ENCODE results near the gene RYR2.

The RYR2 gene

GRCh38 chr1:237608433-237608832, 566.4 kb downstream of the RYR2 start:
- no peak overlapping the region for H3K27ac ChIP-seq
- H3K27me3 ChIP-seq (ENCODE audit: control insufficient read depth, insufficient read depth, low read length): no peaks in the 10 kb centered on the region
- no peak overlapping the region for H3K9ac ChIP-seq
- no peak overlapping the region for H3K4me2 ChIP-seq (ENCODE audit: low read length)
- no peaks in the 10 kb centered on the region for H3K36me3 ChIP-seq (ENCODE audit: control insufficient read depth, insufficient read depth, low read length)
- no peaks in the 10 kb centered on the region for H3K79me2 ChIP-seq
- H3K9me3 ChIP-seq (ENCODE audit: control insufficient read depth, low read length): no peaks in the 10 kb centered on the region
- no peak for TF ChIP-seq CTCF (IDR thresholded peaks at IDR 0.05)
- H3K4me1 ChIP-seq: no peaks in the 10 kb centered on the region
- no peak overlapping the region for H2AFZ ChIP-seq
- H3K4me3 ChIP-seq (ENCODE audit: low read depth, low read length): no peak overlapping the region

- no peaks in the 10 kb centered on the region for H3K27me3 ChIP-seq (ENCODE audit: control insufficient read depth, insufficient read depth, low read length)
- no peak for TF ChIP-seq CTCF (IDR thresholded peaks at IDR 0.05)
- H3K9me3 ChIP-seq (ENCODE audit: control insufficient read depth, low read length): no peaks in the 10 kb centered on the region
- no peaks in the 10 kb centered on the region for H3K79me2 ChIP-seq
- H2AFZ ChIP-seq: no peak overlapping the region
- no peaks in the 10 kb centered on the region for H3K36me3 ChIP-seq (ENCODE audit: control insufficient read depth, insufficient read depth, low read length)
- no peaks in the 10 kb centered on the region for H3K4me1 ChIP-seq
- H3K9ac ChIP-seq: no peak overlapping the region
- no peak overlapping the region for H3K27ac ChIP-seq
- no peak overlapping the region for H3K4me2 ChIP-seq (ENCODE audit: low read length)
- H3K4me3 ChIP-seq (ENCODE audit: low read depth, low read length): no peak overlapping the region
These were observed 568.2 kb downstream of the RYR2 start for GRCh38 chr1:237610157-237610556.

- H2AFZ ChIP-seq: no peak overlapping the region
- no peak overlapping the region for H3K4me3 ChIP-seq (ENCODE audit: low read depth, low read length)
- H3K4me1 ChIP-seq: no peaks in the 10 kb centered on the region
- no peaks in the 10 kb centered on the region for H3K79me2 ChIP-seq
- no peaks in the 10 kb centered on the region for H3K27me3 ChIP-seq (ENCODE audit: control insufficient read depth, insufficient read depth, low read length)
- no peaks in the 10 kb centered on the region for H3K36me3 ChIP-seq (ENCODE audit: control insufficient read depth, insufficient read depth, low read length)
- no peak overlapping the region for H3K27ac ChIP-seq
- H3K9me3 ChIP-seq (ENCODE audit: control insufficient read depth, low read length): no peaks in the 10 kb centered on the region
- no peak for TF ChIP-seq CTCF (IDR thresholded peaks at IDR 0.05)
- H3K4me2 ChIP-seq (ENCODE audit: low read length): no peak overlapping the region
- no peak overlapping the region for H3K9ac ChIP-seq
These were observed 572.0 kb downstream of the RYR2 start for GRCh38 chr1:237613984-237614383.

- no peak overlapping the region for H3K9ac ChIP-seq
- H3K27ac ChIP-seq: no peak overlapping the region
- no peaks in the 10 kb centered on the region for H3K36me3 ChIP-seq (ENCODE audit: control insufficient read depth, insufficient read depth, low read length)
- no peak overlapping the region for H3K4me3 ChIP-seq (ENCODE audit: low read depth, low read length)
- no peaks in the 10 kb centered on the region for H3K27me3 ChIP-seq (ENCODE audit: control insufficient read depth, insufficient read depth, low read length)
- no peak overlapping the region for H2AFZ ChIP-seq
- no peaks in the 10 kb centered on the region for H3K79me2 ChIP-seq
- H3K4me2 ChIP-seq (ENCODE audit: low read length): no peak overlapping the region
- no peaks in the 10 kb centered on the region for H3K4me1 ChIP-seq
- no peak for TF ChIP-seq CTCF (IDR thresholded peaks at IDR 0.05)
- no peaks in the 10 kb centered on the region for H3K9me3 ChIP-seq (ENCODE audit: control insufficient read depth, low read length)
These were observed 577.6 kb downstream of the RYR2 start for GRCh38 chr1:237619553-237619952.

GRCh38 chr1:237634922-237635321, 592.9 kb downstream of the RYR2 start:
- Histone ChIP-seq H3K4me2 (ENCODE audit: low read length) (no peak overlapping the region), H3K9me3 (ENCODE audit: control insufficient read depth, low read length) (no peaks in the 10 kb centered on the region), H3K4me1 (no peaks in the 10 kb centered on the region), H3K27ac (no peak overlapping the region), H2AFZ (no peak overlapping the region), H3K9ac (no peak overlapping the region), H3K4me3 (ENCODE audit: low read depth, low read length) (no peak overlapping the region), H3K36me3 (ENCODE audit: control insufficient read depth, insufficient read depth, low read length) (no peaks in the 10 kb centered on the region), H3K27me3 (ENCODE audit: control insufficient read depth, insufficient read depth, low read length) (no peaks in the 10 kb centered on the region), H3K79me2 (no peaks in the 10 kb centered on the region)
- TF ChIP-seq CTCF (IDR thresholded peaks at IDR 0.05): no peak
